ENCODE data around the gene DTX1. TPM values are rescaled to one million over a fixed set of nuclear protein-coding genes. Genes with fewer than 3 reads are reported as not detected.

Gene DTX1
- 1.4 TPM for polyA plus RNA-seq (2013)

DNA sequence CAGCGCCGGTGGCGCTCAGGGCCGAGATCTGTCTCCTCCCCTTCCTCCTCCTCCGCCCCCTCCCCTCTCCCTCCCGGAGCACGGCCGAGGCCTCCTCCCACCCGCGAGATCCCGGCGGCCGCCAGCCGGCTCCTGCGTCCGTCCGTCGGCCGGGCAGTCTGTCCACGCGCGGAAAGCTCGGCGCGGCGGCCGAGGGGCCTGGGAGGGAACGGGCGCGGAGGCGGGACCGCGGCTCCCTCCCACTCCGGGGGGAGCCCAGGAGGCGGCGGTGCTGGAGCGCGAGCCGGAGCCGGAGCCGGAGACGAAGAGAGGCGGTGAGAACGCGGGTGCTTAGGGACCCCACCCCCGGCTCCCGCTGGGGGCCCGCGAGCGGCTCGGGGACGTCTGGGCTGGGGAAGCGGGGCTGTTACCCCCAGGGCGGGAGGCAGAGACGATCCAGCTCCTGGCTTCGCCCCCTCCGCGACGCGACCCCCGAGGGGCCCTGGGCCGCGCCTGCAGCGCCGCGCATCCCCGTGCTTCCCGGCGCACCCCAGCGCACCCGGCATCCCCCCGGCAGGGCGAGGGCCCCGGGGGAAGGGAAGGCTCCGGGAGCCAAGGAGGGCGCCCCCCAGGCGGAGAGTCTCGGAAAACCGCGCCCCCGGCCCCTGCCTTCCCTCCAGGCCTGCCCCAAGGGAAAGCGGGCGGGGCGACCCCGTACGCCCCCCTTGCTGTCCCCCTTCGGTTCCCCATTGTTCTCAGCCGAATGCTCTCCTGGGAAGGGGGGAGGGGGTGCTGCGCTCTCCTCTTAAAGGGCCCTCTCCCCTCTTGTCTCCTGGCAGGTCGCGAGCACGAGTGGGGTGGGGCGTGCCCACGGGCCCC, at the start of gene DTX1:
Gene DTX1 (plus strand): TSS at position 100 of the 858 bp plus-strand sequence. CDS start 1,463 bp downstream, outside the sequence.
- Histone ChIP-seq H3K27ac (ENCODE audit: insufficient read depth in 1 of 2, low read depth in 1 of 2, low read length in 2 of 2, poor library complexity in 1 of 2, severe bottlenecking in 2 of 2) (no peak within 1 kb of the TSS), H3K9me3 (ENCODE audit: control extremely low read depth in 1 of 5, control insufficient read depth in 4 of 5, insufficient read depth in 2 of 5, low read depth in 1 of 5, low read length in 4 of 5) (no peaks in the 10 kb centered on the region), H3K27me3 (replicated peaks in 2 of 5; ENCODE audit: control insufficient read depth in 4 of 5, insufficient read depth in 5 of 5, low read length in 4 of 5) (peaks cover 0 to 43% (median 11%) of the 10 kb centered on the region in 5 experiments), H3K4me3 (ENCODE audit: control insufficient read depth in 1 of 7, extremely low read depth in 1 of 7, insufficient read depth in 4 of 7, low read depth in 2 of 7, low read length in 6 of 7) (peak within 1 kb of the TSS; percentile 31 to 70 (median 49)), H3K36me3 (ENCODE audit: control insufficient read depth in 4 of 4, insufficient read depth in 4 of 4, low read length in 3 of 4) (no peaks in the 10 kb centered on the region), H3K4me1 (ENCODE audit: control extremely low read depth in 1 of 4, control insufficient read depth in 4 of 4, insufficient read depth in 4 of 4, low read length in 3 of 4) (peaks cover 0 to 18% (median 14%) of the 10 kb centered on the region in 4 experiments)
- DNase-seq = peak in 1 of 3 donors; percentile 33
- under 1% methylated on average over 69 of the region's 94 CpGs for WGBS (ENCODE audit: insufficient coverage)
- ChIA-PET POLR2A (no interaction called here), CTCF (interaction anchor here (1.0 to 1.5 kb wide), 6 partner anchors 9 to 120 kb away, joined by 3 to 6 read pairs (median 4); no protein-coding TSS in a partner anchor)

DNA sequence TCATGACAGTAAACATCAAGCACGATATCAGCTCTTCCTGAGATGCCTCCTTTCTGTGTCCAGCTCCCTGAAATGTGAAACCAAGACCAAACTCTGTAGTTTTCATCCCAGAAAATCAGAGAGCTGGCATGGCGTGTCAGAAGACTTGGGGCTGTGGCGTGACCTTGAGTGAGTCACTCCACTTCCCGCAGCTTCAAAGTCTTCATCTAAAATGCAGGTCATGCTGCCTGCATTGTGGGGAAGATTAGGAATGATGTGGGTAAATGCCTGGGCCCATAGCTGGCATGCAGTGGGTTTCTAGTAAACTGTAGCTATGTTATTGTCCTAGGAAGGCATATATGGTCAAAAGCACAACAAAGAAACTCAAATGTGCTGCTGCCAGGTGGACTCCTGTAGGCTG, 49.4 kb upstream of the DTX1 start:
- DNase-seq = no peak
- H3K36me3 ChIP-seq (ENCODE audit: control insufficient read depth in 4 of 4, insufficient read depth in 4 of 4, low read length in 3 of 4) = peaks cover 13 to 90% (median 38%) of the 10 kb centered on the region in 4 experiments
- no peaks in the 10 kb centered on the region for H3K27me3 ChIP-seq (replicated peaks in 2 of 5; ENCODE audit: control insufficient read depth in 4 of 5, insufficient read depth in 5 of 5, low read length in 4 of 5)
- POLR2A ChIA-PET = no interaction called here
- H3K9me3 ChIP-seq (ENCODE audit: control extremely low read depth in 1 of 5, control insufficient read depth in 4 of 5, insufficient read depth in 2 of 5, low read depth in 1 of 5, low read length in 4 of 5) = peaks cover 2 to 19% (median 11%) of the 10 kb centered on the region in 5 experiments
- no peaks in the 10 kb centered on the region for H3K4me1 ChIP-seq (ENCODE audit: control extremely low read depth in 1 of 4, control insufficient read depth in 4 of 4, insufficient read depth in 4 of 4, low read length in 3 of 4)
- WGBS (ENCODE audit: insufficient coverage) = 100% methylated on average over 3 of the region's 4 CpGs
- H3K27ac ChIP-seq (ENCODE audit: insufficient read depth in 1 of 2, low read depth in 1 of 2, low read length in 2 of 2, poor library complexity in 1 of 2, severe bottlenecking in 2 of 2) = no peak overlapping the region
- CTCF ChIA-PET = interaction anchor here (0.8 to 3.1 kb wide), 7 partner anchors 9 to 89 kb away, joined by 3 to 20 read pairs (median 3); no protein-coding TSS in a partner anchor
- no peak overlapping the region for H3K4me3 ChIP-seq (ENCODE audit: control insufficient read depth in 1 of 7, extremely low read depth in 1 of 7, insufficient read depth in 4 of 7, low read depth in 2 of 7, low read length in 6 of 7)

DNA sequence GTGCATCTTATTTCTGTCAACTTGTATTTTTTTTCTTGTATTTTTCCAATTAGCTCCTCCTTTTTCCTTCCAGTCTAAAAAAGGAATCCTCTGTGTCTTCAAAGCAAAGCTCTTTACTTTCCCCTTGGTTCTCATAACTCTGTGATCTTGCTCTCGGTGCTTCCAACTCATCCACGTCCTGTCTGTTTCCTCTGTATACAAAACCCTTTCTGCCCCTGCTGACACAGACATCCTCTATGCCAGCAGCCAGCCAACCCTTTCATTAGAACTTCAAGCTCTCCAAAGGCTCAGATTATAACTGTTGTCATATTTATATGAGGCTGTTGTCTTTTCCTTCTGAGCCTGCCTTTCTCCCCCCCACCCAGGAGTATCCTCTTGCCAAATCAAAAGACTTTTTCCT, 45.8 kb upstream of the DTX1 start:
- no peak for DNase-seq
- Histone ChIP-seq H3K4me1 (ENCODE audit: control extremely low read depth in 1 of 4, control insufficient read depth in 4 of 4, insufficient read depth in 4 of 4, low read length in 3 of 4) (no peaks in the 10 kb centered on the region), H3K4me3 (ENCODE audit: control insufficient read depth in 1 of 7, extremely low read depth in 1 of 7, insufficient read depth in 4 of 7, low read depth in 2 of 7, low read length in 6 of 7) (no peak overlapping the region), H3K27me3 (replicated peaks in 2 of 5; ENCODE audit: control insufficient read depth in 4 of 5, insufficient read depth in 5 of 5, low read length in 4 of 5) (no peaks in the 10 kb centered on the region), H3K9me3 (ENCODE audit: control extremely low read depth in 1 of 5, control insufficient read depth in 4 of 5, insufficient read depth in 2 of 5, low read depth in 1 of 5, low read length in 4 of 5) (peaks cover 2 to 19% (median 11%) of the 10 kb centered on the region in 5 experiments), H3K27ac (ENCODE audit: insufficient read depth in 1 of 2, low read depth in 1 of 2, low read length in 2 of 2, poor library complexity in 1 of 2, severe bottlenecking in 2 of 2) (no peak overlapping the region), H3K36me3 (ENCODE audit: control insufficient read depth in 4 of 4, insufficient read depth in 4 of 4, low read length in 3 of 4) (peaks cover 13 to 60% (median 30%) of the 10 kb centered on the region in 4 experiments)
- CTCF ChIA-PET = interaction anchor here (0.7 to 1.2 kb wide), 2 partner anchors 21 to 27 kb away, joined by 3 to 4 read pairs; no protein-coding TSS in a partner anchor
- WGBS (ENCODE audit: insufficient coverage) = 100% methylated on average over 2 of the region's 2 CpGs
- POLR2A ChIA-PET = no interaction called here

DNA sequence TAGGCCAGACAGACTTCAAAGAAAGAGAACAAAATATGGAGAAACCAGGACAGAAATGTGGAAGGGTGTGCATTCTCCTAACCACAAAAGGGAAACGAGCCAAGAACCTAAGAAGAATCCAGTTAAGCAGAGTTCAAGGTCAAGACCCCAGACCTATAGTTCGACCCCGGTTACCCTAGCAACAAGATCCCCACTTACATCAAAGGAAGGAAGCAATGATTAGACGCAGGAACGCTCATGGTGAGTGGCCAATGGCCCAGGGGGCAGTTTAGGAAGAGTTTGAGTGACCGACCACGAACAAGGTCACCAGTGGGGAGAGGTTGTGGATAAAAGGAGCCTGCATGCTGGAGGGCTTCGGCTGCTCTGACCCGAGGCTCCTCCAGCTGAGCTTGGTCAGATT, 42.0 kb upstream of the DTX1 start:
- POLR2A ChIA-PET = no interaction called here
- 81% methylated on average over 6 of the region's 9 CpGs for WGBS (ENCODE audit: insufficient coverage)

GRCh38 chr12:113016796-113017195, 39.7 kb upstream of the DTX1 start:
- no peak overlapping the region for H3K4me3 ChIP-seq (ENCODE audit: control insufficient read depth in 1 of 7, extremely low read depth in 1 of 7, insufficient read depth in 4 of 7, low read depth in 2 of 7, low read length in 6 of 7)
- peaks cover 0 to under 1% (median 0%) of the 10 kb centered on the region in 5 experiments for H3K9me3 ChIP-seq (ENCODE audit: control extremely low read depth in 1 of 5, control insufficient read depth in 4 of 5, insufficient read depth in 2 of 5, low read depth in 1 of 5, low read length in 4 of 5)
- ChIA-PET CTCF (interaction anchor here (0.8 to 1.7 kb wide), 4 partner anchors 9 to 23 kb away, joined by 3 to 5 read pairs (median 4); no protein-coding TSS in a partner anchor), POLR2A (interaction anchor here (1.2 kb wide), 1 partner anchor 65 kb away, joined by 3 read pairs; no protein-coding TSS in a partner anchor)
- no peak for DNase-seq
- H3K27ac ChIP-seq (ENCODE audit: insufficient read depth in 1 of 2, low read depth in 1 of 2, low read length in 2 of 2, poor library complexity in 1 of 2, severe bottlenecking in 2 of 2) = no peak overlapping the region
- 88% methylated on average over 5 of the region's 5 CpGs for WGBS (ENCODE audit: insufficient coverage)
- peaks cover 0 to 2% (median 0%) of the 10 kb centered on the region in 5 experiments for H3K27me3 ChIP-seq (replicated peaks in 2 of 5; ENCODE audit: control insufficient read depth in 4 of 5, insufficient read depth in 5 of 5, low read length in 4 of 5)
- no peaks in the 10 kb centered on the region for H3K4me1 ChIP-seq (ENCODE audit: control extremely low read depth in 1 of 4, control insufficient read depth in 4 of 4, insufficient read depth in 4 of 4, low read length in 3 of 4)
- H3K36me3 ChIP-seq (ENCODE audit: control insufficient read depth in 4 of 4, insufficient read depth in 4 of 4, low read length in 3 of 4) = peaks cover 0 to 2% (median 0%) of the 10 kb centered on the region in 4 experiments

More for the DNA sequence above, 42.0 kb upstream of the DTX1 start:
- CTCF ChIA-PET = no interaction called here
- Histone ChIP-seq H3K4me1 (ENCODE audit: control extremely low read depth in 1 of 4, control insufficient read depth in 4 of 4, insufficient read depth in 4 of 4, low read length in 3 of 4) (no peaks in the 10 kb centered on the region), H3K9me3 (ENCODE audit: control extremely low read depth in 1 of 5, control insufficient read depth in 4 of 5, insufficient read depth in 2 of 5, low read depth in 1 of 5, low read length in 4 of 5) (peaks cover 2 to 16% (median 11%) of the 10 kb centered on the region in 5 experiments), H3K4me3 (ENCODE audit: control insufficient read depth in 1 of 7, extremely low read depth in 1 of 7, insufficient read depth in 4 of 7, low read depth in 2 of 7, low read length in 6 of 7) (no peak overlapping the region), H3K27me3 (replicated peaks in 2 of 5; ENCODE audit: control insufficient read depth in 4 of 5, insufficient read depth in 5 of 5, low read length in 4 of 5) (no peaks in the 10 kb centered on the region), H3K36me3 (ENCODE audit: control insufficient read depth in 4 of 4, insufficient read depth in 4 of 4, low read length in 3 of 4) (peaks cover 11 to 24% (median 13%) of the 10 kb centered on the region in 4 experiments), H3K27ac (ENCODE audit: insufficient read depth in 1 of 2, low read depth in 1 of 2, low read length in 2 of 2, poor library complexity in 1 of 2, severe bottlenecking in 2 of 2) (no peak overlapping the region)
- no peak for DNase-seq

DNA sequence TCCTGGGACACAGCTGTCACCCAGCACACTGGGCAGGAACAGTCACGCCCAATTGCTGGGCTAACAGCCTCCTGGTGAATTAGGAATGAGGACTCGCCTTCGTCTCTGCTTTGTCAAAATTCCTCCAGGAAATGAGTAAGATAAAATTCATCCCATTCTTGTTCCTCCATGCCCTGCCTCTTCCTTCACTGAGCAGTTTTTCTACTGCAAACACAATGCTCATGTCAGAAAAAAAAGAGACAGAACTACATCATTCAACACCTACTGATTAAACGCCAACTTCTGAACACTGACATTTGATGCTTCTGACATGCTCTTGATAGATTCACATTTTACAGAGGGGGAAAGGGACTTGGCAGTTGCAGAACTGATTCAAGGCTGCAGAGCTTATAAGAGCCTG, 37.5 kb upstream of the DTX1 start:
- 100% methylated on average over 1 of the region's 4 CpGs for WGBS (ENCODE audit: insufficient coverage)

DNA sequence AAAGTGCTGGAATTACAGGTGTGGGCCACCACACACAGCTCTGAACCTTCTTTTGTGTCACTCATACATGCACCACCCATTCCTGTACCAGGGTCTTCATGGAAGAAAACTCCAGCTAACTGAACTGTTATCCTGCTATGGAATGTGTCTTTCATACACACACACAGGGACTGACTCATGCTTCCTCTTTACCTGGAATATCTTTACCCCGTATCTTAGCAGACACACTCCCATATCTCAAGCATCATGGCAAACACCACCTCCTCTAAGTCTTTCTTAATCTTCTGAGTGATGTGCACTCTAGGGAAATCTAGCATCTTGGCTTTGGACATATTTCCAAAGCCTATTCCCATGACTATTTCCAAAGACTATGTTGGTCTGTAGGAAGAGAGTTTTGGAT, 35.0 kb upstream of the DTX1 start:
- ChIA-PET CTCF (interaction anchor here (1.0 to 1.5 kb wide), 4 partner anchors 11 to 27 kb away, joined by 3 to 4 read pairs (median 4); no protein-coding TSS in a partner anchor), POLR2A (no interaction called here)
- Histone ChIP-seq H3K4me1 (ENCODE audit: control extremely low read depth in 1 of 4, control insufficient read depth in 4 of 4, insufficient read depth in 4 of 4, low read length in 3 of 4) (no peaks in the 10 kb centered on the region), H3K4me3 (ENCODE audit: control insufficient read depth in 1 of 7, extremely low read depth in 1 of 7, insufficient read depth in 4 of 7, low read depth in 2 of 7, low read length in 6 of 7) (no peak overlapping the region), H3K27me3 (replicated peaks in 2 of 5; ENCODE audit: control insufficient read depth in 4 of 5, insufficient read depth in 5 of 5, low read length in 4 of 5) (peaks cover 0 to 2% (median 0%) of the 10 kb centered on the region in 5 experiments), H3K27ac (ENCODE audit: insufficient read depth in 1 of 2, low read depth in 1 of 2, low read length in 2 of 2, poor library complexity in 1 of 2, severe bottlenecking in 2 of 2) (no peak overlapping the region), H3K9me3 (ENCODE audit: control extremely low read depth in 1 of 5, control insufficient read depth in 4 of 5, insufficient read depth in 2 of 5, low read depth in 1 of 5, low read length in 4 of 5) (no peaks in the 10 kb centered on the region), H3K36me3 (ENCODE audit: control insufficient read depth in 4 of 4, insufficient read depth in 4 of 4, low read length in 3 of 4) (no peaks in the 10 kb centered on the region)
- DNase-seq = no peak
- WGBS (ENCODE audit: insufficient coverage) = 71% methylated on average over 1 of the region's 1 CpG

More for the DNA sequence above, 37.5 kb upstream of the DTX1 start:
- no peaks in the 10 kb centered on the region for H3K4me1 ChIP-seq (ENCODE audit: control extremely low read depth in 1 of 4, control insufficient read depth in 4 of 4, insufficient read depth in 4 of 4, low read length in 3 of 4)
- ChIA-PET CTCF (no interaction called here), POLR2A (no interaction called here)
- H3K27me3 ChIP-seq (replicated peaks in 2 of 5; ENCODE audit: control insufficient read depth in 4 of 5, insufficient read depth in 5 of 5, low read length in 4 of 5) = peaks cover 0 to 2% (median 0%) of the 10 kb centered on the region in 5 experiments
- no peak overlapping the region for H3K4me3 ChIP-seq (ENCODE audit: control insufficient read depth in 1 of 7, extremely low read depth in 1 of 7, insufficient read depth in 4 of 7, low read depth in 2 of 7, low read length in 6 of 7)
- no peaks in the 10 kb centered on the region for H3K9me3 ChIP-seq (ENCODE audit: control extremely low read depth in 1 of 5, control insufficient read depth in 4 of 5, insufficient read depth in 2 of 5, low read depth in 1 of 5, low read length in 4 of 5)
- no peak for DNase-seq
- H3K36me3 ChIP-seq (ENCODE audit: control insufficient read depth in 4 of 4, insufficient read depth in 4 of 4, low read length in 3 of 4) = no peaks in the 10 kb centered on the region
- H3K27ac ChIP-seq (ENCODE audit: insufficient read depth in 1 of 2, low read depth in 1 of 2, low read length in 2 of 2, poor library complexity in 1 of 2, severe bottlenecking in 2 of 2) = no peak overlapping the region

Data from common myeloid progenitor, CD34-positive (primary cell).